NCI-H2196 treated with DMSO at 0.1 percent for 48 hours (cell line): ENCODE measurements around the gene RETSAT.
A peak's percentile ranks its signal among the peaks of the same experiment; 100 is the strongest.
"Not testable (repeated sequence)": the region's sequence is repeated elsewhere in the genome, so short reads cannot be mapped to it uniquely, and the experiment has no call there.

Source experiments
- DNase-seq: peaks from one replicate; lab custom pipeline; 2025; ENCODE audit not compliant: unreplicated experiment; lab: John Stamatoyannopoulos, UW

The RETSAT gene

GRCh38 chr2:85354286-85355072 lies at the start of gene RETSAT, which contains the start of gene ELMOD3:
TSS of gene RETSAT (minus strand) at chr2:85354528. CDS start at chr2:85354507, 21 bp downstream.
TSS of gene ELMOD3 (plus strand) at chr2:85354769. CDS start at chr2:85357199, 2,430 bp downstream.
- DNase-seq: peak; percentile 86

GRCh38 chr2:85401844-85402243 lies 47.5 kb upstream of the RETSAT start:
- no peak for DNase-seq

GRCh38 chr2:85401464-85401805 lies 47.1 kb upstream of the RETSAT start:
- DNase-seq: no peak

GRCh38 chr2:85400541-85401463 lies 46.5 kb upstream of the RETSAT start:
- DNase-seq: no peak

GRCh38 chr2:85400023-85400422 lies 45.7 kb upstream of the RETSAT start:
- no peak for DNase-seq

GRCh38 chr2:85399183-85399455 lies 44.8 kb upstream of the RETSAT start:
- DNase-seq: no peak

GRCh38 chr2:85398426-85399182 lies 44.3 kb upstream of the RETSAT start:
- no peak for DNase-seq

- no peak for DNase-seq
Observed at GRCh38 chr2:85397925-85398331, 43.6 kb upstream of the RETSAT start.

GRCh38 chr2:85396531-85397470 lies 42.5 kb upstream of the RETSAT start:
- no peak for DNase-seq

- no peak for DNase-seq
Observed at GRCh38 chr2:85395912-85396475, 41.7 kb upstream of the RETSAT start.

GRCh38 chr2:85394976-85395375 lies 40.6 kb upstream of the RETSAT start:
- no peak for DNase-seq

GRCh38 chr2:85394261-85394681 lies 39.9 kb upstream of the RETSAT start:
- no peak for DNase-seq

- DNase-seq: no peak
Observed at GRCh38 chr2:85393836-85394235, 39.5 kb upstream of the RETSAT start.

GRCh38 chr2:85390941-85391669 lies 36.8 kb upstream of the RETSAT start:
- no peak for DNase-seq

- no peak for DNase-seq
Observed at GRCh38 chr2:85388878-85389538, 34.7 kb upstream of the RETSAT start.

- no peak for DNase-seq
Observed at GRCh38 chr2:85387754-85388153, 33.4 kb upstream of the RETSAT start.

GRCh38 chr2:85385746-85386145 lies 31.4 kb upstream of the RETSAT start:
- no peak for DNase-seq

GRCh38 chr2:85383850-85384249 lies 29.5 kb upstream of the RETSAT start:
- no peak for DNase-seq

- not testable (repeated sequence) for DNase-seq
Observed at GRCh38 chr2:85383151-85383550, 28.8 kb upstream of the RETSAT start.
